Upper lobe of right lung (tissue), 1 donor: ENCODE measurements around the gene COL18A1. TPM values are rescaled to one million over a fixed set of nuclear protein-coding genes. Genes with fewer than 3 reads are reported as not detected.

ENCODE experiments used
- ATAC-seq: fragments of 200-7000 bp; cut with Tn5 transposase; one replicate; pipeline ENCODE4 v1.9.1; 2020; ENCODE audit warnings: mild to moderate bottlenecking, moderate library complexity
- DNase-seq: peaks from one replicate; pipeline ENCODE4 v3.0.0-alpha.2; 2020
- H3K27ac ChIP-seq: fragments of 200-600 bp; one replicate; pipeline ENCODE4 v1.8.0; 2022
- H3K27me3 ChIP-seq: fragments of 200-600 bp; one replicate; pipeline ENCODE4 v1.8.0; 2022; ENCODE audit warnings: mild to moderate bottlenecking
- H3K36me3 ChIP-seq: fragments of 200-600 bp; one replicate; pipeline ENCODE4 v1.8.0; 2022
- H3K4me1 ChIP-seq: fragments of 200-600 bp; one replicate; pipeline ENCODE4 v1.8.0; 2022
- H3K4me3 ChIP-seq: fragments of 200-600 bp; one replicate; pipeline ENCODE4 v1.8.0; 2022; ENCODE audit warnings: mild to moderate bottlenecking
- H3K9me3 ChIP-seq: fragments of 200-600 bp; one replicate; pipeline ENCODE4 v1.8.0; 2022
- CTCF ChIP-seq: fragments of 200-600 bp; IDR thresholded peaks from one replicate; pipeline ENCODE4 v1.8.0; 2022; ENCODE audit warnings: antibody characterized with exemption
- intact Hi-C: fragments of 100-400 bp; cut with DNase I; formaldehyde crosslinking; loops from one replicate; pipeline ENCODE4 v1.11.0; 2022
- total RNA-seq: library from RNA; stranded (reverse); fragmentation: NEBNext Ultra II Directional; extraction: Animal tissue kit (Norgen Biotek cat#: 25700); gene quantifications from one replicate; pipeline ENCODE4 v1.2.1, GENCODE V29; 2021
- donor health status: DM: no; HTN: yes; CAD: no; lungs with severe emphysema.

Gene COL18A1
- total RNA-seq, 1 donor from 2014 or later, result 60.4 TPM

- Histone ChIP-seq H3K9me3 (no peaks in the 10 kb centered on the region), H3K4me3 (peak overlapping the region; percentile 49), H3K27me3 (no peaks in the 10 kb centered on the region), H3K36me3 (no peaks in the 10 kb centered on the region), H3K27ac (peak overlapping the region; percentile 75), H3K4me1 (peaks cover 7% of the 10 kb centered on the region)
- intact Hi-C loops, result loop anchor here (10.0 kb wide), 1 partner anchor 269 kb away; no protein-coding TSS in a partner anchor
- TF ChIP-seq CTCF, result no peak
- ATAC-seq (no peak), DNase-seq (no peak)
Observed at GRCh38 chr21:45556302-45556644, 151.3 kb downstream of the COL18A1 start.

- H3K9me3 ChIP-seq, result no peaks in the 10 kb centered on the region
- ATAC-seq (peak; percentile 20), DNase-seq (peak; percentile 71)
- peaks cover under 1% of the 10 kb centered on the region for H3K4me1 ChIP-seq
- H3K27me3 ChIP-seq, result no peaks in the 10 kb centered on the region
- TF ChIP-seq CTCF, result no peak
- peak overlapping the region; percentile 75 for H3K27ac ChIP-seq
- no peak overlapping the region for H3K4me3 ChIP-seq
- no peaks in the 10 kb centered on the region for H3K36me3 ChIP-seq
- intact Hi-C loops, result loop anchor here (10.0 kb wide), 1 partner anchor 268 kb away; no protein-coding TSS in a partner anchor
Observed at GRCh38 chr21:45556645-45557615, 152.0 kb downstream of the COL18A1 start.

- DNase-seq, result peak; percentile 62
- ATAC-seq, result no peak
- H3K9me3 ChIP-seq, result no peaks in the 10 kb centered on the region
- H3K27me3 ChIP-seq, result no peaks in the 10 kb centered on the region
- H3K4me1 ChIP-seq, result no peaks in the 10 kb centered on the region
- no peak overlapping the region for H3K4me3 ChIP-seq
- H3K27ac ChIP-seq, result no peak overlapping the region
- no peak for TF ChIP-seq CTCF
- intact Hi-C loops, result loop anchor here (10.0 kb wide), 1 partner anchor 267 kb away; no protein-coding TSS in a partner anchor
- no peaks in the 10 kb centered on the region for H3K36me3 ChIP-seq
Observed at GRCh38 chr21:45557616-45558043, 152.7 kb downstream of the COL18A1 start.

GRCh38 chr21:45558044-45558721 is 153.2 kb downstream of the COL18A1 start:
- Histone ChIP-seq H3K9me3 (no peaks in the 10 kb centered on the region), H3K4me3 (no peak overlapping the region), H3K27me3 (no peaks in the 10 kb centered on the region), H3K36me3 (no peaks in the 10 kb centered on the region), H3K4me1 (no peaks in the 10 kb centered on the region), H3K27ac (no peak overlapping the region)
- intact Hi-C loops, result loop anchor here (10.0 kb wide), 1 partner anchor 267 kb away; no protein-coding TSS in a partner anchor
- no peak for TF ChIP-seq CTCF
- peak; percentile 63 for DNase-seq
- ATAC-seq, result no peak

- Histone ChIP-seq H3K9me3 (no peaks in the 10 kb centered on the region), H3K4me3 (no peak overlapping the region), H3K36me3 (no peaks in the 10 kb centered on the region), H3K27ac (no peak overlapping the region), H3K27me3 (no peaks in the 10 kb centered on the region), H3K4me1 (no peaks in the 10 kb centered on the region)
- intact Hi-C loops, result loop anchor here (10.0 kb wide), 1 partner anchor 265 kb away; no protein-coding TSS in a partner anchor
- peak; percentile 47 for DNase-seq
- no peak for TF ChIP-seq CTCF
- ATAC-seq, result no peak
Observed at GRCh38 chr21:45559216-45560105, 154.5 kb downstream of the COL18A1 start.
